Upper lobe of left lung (tissue), 4 donors: ENCODE measurements around the gene ADGRV1.

Source experiments
- EP300 ChIP-seq, 4 donors: sonication (generic); formaldehyde crosslinking; IDR thresholded peaks; one replicate each; pipeline ENCODE4 v1.5.1; 2017; ENCODE audit warnings: antibody characterized with exemption in 4 of 4, control low read depth in 2 of 4
- POLR2A ChIP-seq, 4 donors: fragments of 450-650 bp; IDR thresholded peaks; one replicate each; pipeline ENCODE4 v1.5.1; 2016 to 2017; ENCODE audit warnings: antibody characterized with exemption in 4 of 4, mild to moderate bottlenecking in 2 of 4
- POLR2AphosphoS5 ChIP-seq, 2 donors: sonication (generic); formaldehyde crosslinking; IDR thresholded peaks; one replicate each; pipeline ENCODE4 v1.5.1; 2017; ENCODE audit warnings: antibody characterized with exemption in 2 of 2
- TF ChIP-seq, protein P1 (sequence below), 6 experiments: fragments of 450-650 bp in 4 of 6; fragments of 200-600 bp in 2 of 6; sonication (generic) in 2 of 6; IDR thresholded peaks; one replicate each; pipeline ENCODE4 v1.5.1; 2016 to 2019; ENCODE audit warnings: antibody characterized with exemption in 6 of 6

DNA sequence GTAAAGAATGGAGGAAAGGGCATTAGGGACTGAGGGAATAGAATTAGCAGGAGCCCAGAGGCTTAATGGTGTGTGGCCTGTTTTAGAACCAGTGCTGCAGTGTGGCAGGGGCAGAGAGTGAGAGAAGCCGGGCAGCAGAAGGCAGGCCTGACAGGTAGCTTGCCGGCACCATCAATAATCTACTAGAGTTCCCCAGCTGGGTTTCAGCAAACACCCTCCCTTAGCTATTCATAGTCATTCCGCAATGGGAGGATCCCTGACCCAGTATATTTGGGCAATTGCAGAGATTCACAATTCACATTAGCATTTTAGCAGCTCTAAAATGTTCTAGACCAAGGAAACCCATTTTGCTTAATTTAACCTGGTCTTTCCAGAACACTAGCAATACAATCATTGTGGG lies 596.7 kb downstream of the ADGRV1 start:
- TF ChIP-seq, protein P1, sequence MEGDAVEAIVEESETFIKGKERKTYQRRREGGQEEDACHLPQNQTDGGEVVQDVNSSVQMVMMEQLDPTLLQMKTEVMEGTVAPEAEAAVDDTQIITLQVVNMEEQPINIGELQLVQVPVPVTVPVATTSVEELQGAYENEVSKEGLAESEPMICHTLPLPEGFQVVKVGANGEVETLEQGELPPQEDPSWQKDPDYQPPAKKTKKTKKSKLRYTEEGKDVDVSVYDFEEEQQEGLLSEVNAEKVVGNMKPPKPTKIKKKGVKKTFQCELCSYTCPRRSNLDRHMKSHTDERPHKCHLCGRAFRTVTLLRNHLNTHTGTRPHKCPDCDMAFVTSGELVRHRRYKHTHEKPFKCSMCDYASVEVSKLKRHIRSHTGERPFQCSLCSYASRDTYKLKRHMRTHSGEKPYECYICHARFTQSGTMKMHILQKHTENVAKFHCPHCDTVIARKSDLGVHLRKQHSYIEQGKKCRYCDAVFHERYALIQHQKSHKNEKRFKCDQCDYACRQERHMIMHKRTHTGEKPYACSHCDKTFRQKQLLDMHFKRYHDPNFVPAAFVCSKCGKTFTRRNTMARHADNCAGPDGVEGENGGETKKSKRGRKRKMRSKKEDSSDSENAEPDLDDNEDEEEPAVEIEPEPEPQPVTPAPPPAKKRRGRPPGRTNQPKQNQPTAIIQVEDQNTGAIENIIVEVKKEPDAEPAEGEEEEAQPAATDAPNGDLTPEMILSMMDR (IDR thresholded peaks at IDR 0.05) = no peak
- TF ChIP-seq POLR2AphosphoS5 (IDR thresholded peaks at IDR 0.05) = no peak
- TF ChIP-seq EP300 (IDR thresholded peaks at IDR 0.05) = no peak
- TF ChIP-seq POLR2A (IDR thresholded peaks at IDR 0.05) = no peak
